Lower leg skin (tissue), 4 donors: Measurements from ENCODE around the gene ACOXL. TPM values are rescaled to one million over a fixed set of nuclear protein-coding genes. Genes with fewer than 3 reads are reported as not detected.

Experiments
- DNase-seq, 2 donors: peaks; one replicate each; pipeline ENCODE4 v3.0.0-alpha.2; 2019; ENCODE audit warnings: low spot score in 2 of 2
- H3K4me3 ChIP-seq: fragments of 200-600 bp; sonication (generic); 2 replicates; pipeline ENCODE4 v1.5.1; 2017; ENCODE audit warnings: mild to moderate bottlenecking, low read depth; ENCODE audit not compliant: poor library complexity, severe bottlenecking
- CTCF ChIP-seq, 3 donors: fragments of 450-650 bp; IDR thresholded peaks; one replicate each; pipeline ENCODE4 v1.5.1; 2016; ENCODE audit warnings: antibody characterized with exemption in 3 of 3, mild to moderate bottlenecking in 3 of 3, moderate library complexity in 2 of 3
- POLR2A ChIP-seq, 2 donors: fragments of 450-650 bp; IDR thresholded peaks; one replicate each; pipeline ENCODE4 v1.6.1; 2016 to 2017; ENCODE audit warnings: antibody characterized with exemption in 2 of 2, mild to moderate bottlenecking in 1 of 2, moderate library complexity in 1 of 2
- WGBS, 2 donors: methylation state at CpG; one replicate each; pipeline ENCODE4 v1.1.5; 2018; 5-methylcytosine and 5-hydroxymethylcytosine counted together
- intact Hi-C: fragments of 100-400 bp; cut with DNase I; formaldehyde crosslinking; loops from one replicate; pipeline ENCODE4 v1.15.0; 2023; ENCODE audit warnings: low total_unique reads
- total RNA-seq, 4 donors: library from RNA; depleted of rRNA; stranded (reverse); fragments of >200 nt; gene quantifications; one replicate each; pipeline ENCODE4 v1.1.0, GENCODE V29; 2016

The ACOXL gene
- total RNA-seq, 4 donors from 2014 or later, result not detected

- no peak overlapping the region for H3K4me3 ChIP-seq
- WGBS, 2 donors, result 39 to 56% methylated on average over 9 of the region's 9 CpGs
- intact Hi-C loops, result no loop called here
- no peak for DNase-seq
- TF ChIP-seq POLR2A (IDR thresholded peaks at IDR 0.05), result no peak
- TF ChIP-seq CTCF (IDR thresholded peaks at IDR 0.05), result no peak
Observed at GRCh38 chr2:110741491-110741980, 9.2 kb downstream of the ACOXL start.

GRCh38 chr2:110742412-110742811 lies 10.0 kb downstream of the ACOXL start:
- 86 to 87% methylated on average over 2 of the region's 2 CpGs for WGBS, 2 donors
- no peak for TF ChIP-seq POLR2A (IDR thresholded peaks at IDR 0.05)
- no peak for TF ChIP-seq CTCF (IDR thresholded peaks at IDR 0.05)
- no peak for DNase-seq
- intact Hi-C loops, result no loop called here
- no peak overlapping the region for H3K4me3 ChIP-seq

- TF ChIP-seq POLR2A (IDR thresholded peaks at IDR 0.05) (no peak), CTCF (IDR thresholded peaks at IDR 0.05) (no peak)
- intact Hi-C loops, result no loop called here
- WGBS, 2 donors, result 91 to 98% methylated on average over 5 of the region's 5 CpGs
Observed at GRCh38 chr2:110743600-110743999, 11.2 kb downstream of the ACOXL start.

GRCh38 chr2:110744429-110744828 lies 12.1 kb downstream of the ACOXL start:
- intact Hi-C loops, result no loop called here
- TF ChIP-seq POLR2A (IDR thresholded peaks at IDR 0.05), result no peak
- no peak for TF ChIP-seq CTCF (IDR thresholded peaks at IDR 0.05)
- no peak overlapping the region for H3K4me3 ChIP-seq
- DNase-seq, result no peak
- WGBS, 2 donors, result 72 to 84% methylated on average over 4 of the region's 4 CpGs

More at GRCh38 chr2:110743600-110743999, 11.2 kb downstream of the ACOXL start:
- no peak overlapping the region for H3K4me3 ChIP-seq
- no peak for DNase-seq

- TF ChIP-seq CTCF (IDR thresholded peaks at IDR 0.05) (no peak), POLR2A (IDR thresholded peaks at IDR 0.05) (no peak)
- H3K4me3 ChIP-seq, result no peak overlapping the region
- WGBS, 2 donors, result 60 to 68% methylated on average over 2 of the region's 2 CpGs
- intact Hi-C loops, result no loop called here
- DNase-seq, result no peak
Observed at GRCh38 chr2:110745048-110745447, 12.7 kb downstream of the ACOXL start.
